EH (cell line): ENCODE measurements around the gene ST6GALNAC1.

ENCODE experiments used
- DNase-seq: peaks from one replicate; pipeline ENCODE4 v3.0.0-alpha.2; 2015; ENCODE audit warnings: low read depth

Gene ST6GALNAC1, protein sequence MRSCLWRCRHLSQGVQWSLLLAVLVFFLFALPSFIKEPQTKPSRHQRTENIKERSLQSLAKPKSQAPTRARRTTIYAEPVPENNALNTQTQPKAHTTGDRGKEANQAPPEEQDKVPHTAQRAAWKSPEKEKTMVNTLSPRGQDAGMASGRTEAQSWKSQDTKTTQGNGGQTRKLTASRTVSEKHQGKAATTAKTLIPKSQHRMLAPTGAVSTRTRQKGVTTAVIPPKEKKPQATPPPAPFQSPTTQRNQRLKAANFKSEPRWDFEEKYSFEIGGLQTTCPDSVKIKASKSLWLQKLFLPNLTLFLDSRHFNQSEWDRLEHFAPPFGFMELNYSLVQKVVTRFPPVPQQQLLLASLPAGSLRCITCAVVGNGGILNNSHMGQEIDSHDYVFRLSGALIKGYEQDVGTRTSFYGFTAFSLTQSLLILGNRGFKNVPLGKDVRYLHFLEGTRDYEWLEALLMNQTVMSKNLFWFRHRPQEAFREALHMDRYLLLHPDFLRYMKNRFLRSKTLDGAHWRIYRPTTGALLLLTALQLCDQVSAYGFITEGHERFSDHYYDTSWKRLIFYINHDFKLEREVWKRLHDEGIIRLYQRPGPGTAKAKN

DNA sequence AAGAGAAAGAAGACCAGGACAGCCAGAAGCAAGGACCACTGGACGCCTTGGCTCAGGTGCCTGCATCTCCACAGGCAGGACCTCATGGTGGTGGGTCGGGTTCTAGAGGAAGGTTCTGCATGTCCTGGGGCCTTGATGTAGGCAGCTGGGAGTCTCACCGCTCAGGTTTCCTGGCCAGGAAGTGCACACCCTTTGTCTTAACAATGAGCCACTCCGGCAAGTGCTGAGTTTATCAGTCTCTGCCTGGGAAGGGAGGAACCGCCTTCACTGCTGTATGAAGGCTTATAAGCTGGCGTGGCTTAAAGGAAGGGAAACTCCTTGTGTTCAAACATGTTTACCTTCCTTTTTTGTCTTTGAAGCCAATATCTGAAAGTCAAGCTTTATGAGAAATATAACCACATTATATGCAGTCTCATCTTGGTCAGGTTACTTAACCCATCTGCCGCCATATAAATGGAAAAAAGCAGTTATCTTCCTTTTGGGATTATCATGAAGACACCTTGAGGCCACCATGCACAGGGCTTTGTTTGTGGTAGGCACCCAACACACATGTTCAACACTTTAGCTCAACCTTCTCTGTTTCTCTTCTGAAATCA, at the start of gene ST6GALNAC1:
Gene ST6GALNAC1 (minus strand): TSS at position 205 of the 596 bp plus-strand sequence. CDS start 119 bp downstream, at position 86.
- no peak for DNase-seq

DNA sequence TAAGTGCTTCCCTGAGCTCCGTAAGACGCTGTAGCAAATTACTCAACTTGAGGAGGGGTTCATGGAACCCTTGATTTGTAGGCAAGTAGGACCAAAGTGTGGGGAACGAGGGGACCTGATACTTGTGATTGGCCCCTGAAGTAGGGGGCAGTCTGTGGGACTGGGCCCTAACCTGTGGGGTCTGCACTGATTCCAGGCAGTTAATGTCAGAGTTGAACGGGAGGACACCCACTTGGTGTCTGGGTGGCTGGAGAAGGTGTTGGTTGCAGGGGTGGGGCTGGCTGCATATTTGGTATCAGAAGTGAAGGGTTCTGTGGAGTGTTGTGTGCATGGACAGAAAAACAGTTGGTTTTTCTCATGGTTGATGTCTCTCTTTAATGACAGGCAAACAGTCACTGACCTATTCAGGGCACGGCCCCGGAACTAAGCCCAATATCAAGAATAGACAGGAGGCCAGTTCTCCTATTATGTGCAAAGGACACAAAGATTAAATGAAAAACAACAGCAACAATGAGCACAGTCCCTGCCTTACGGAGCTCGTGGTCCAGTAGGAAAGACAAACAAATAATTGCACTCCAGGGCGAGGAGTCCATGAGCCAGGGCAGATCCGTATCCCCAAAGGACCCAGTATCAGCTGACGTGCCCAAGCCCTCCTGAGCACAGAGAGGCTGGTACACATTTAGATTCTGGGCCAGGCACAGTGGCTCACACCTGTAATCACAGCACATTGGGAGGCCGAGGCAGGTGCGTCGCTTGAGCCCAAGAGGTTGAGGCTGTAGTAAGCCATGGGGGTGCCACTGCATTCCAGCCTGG, 48.0 kb upstream of the ST6GALNAC1 start:
- DNase-seq = no peak

DNA sequence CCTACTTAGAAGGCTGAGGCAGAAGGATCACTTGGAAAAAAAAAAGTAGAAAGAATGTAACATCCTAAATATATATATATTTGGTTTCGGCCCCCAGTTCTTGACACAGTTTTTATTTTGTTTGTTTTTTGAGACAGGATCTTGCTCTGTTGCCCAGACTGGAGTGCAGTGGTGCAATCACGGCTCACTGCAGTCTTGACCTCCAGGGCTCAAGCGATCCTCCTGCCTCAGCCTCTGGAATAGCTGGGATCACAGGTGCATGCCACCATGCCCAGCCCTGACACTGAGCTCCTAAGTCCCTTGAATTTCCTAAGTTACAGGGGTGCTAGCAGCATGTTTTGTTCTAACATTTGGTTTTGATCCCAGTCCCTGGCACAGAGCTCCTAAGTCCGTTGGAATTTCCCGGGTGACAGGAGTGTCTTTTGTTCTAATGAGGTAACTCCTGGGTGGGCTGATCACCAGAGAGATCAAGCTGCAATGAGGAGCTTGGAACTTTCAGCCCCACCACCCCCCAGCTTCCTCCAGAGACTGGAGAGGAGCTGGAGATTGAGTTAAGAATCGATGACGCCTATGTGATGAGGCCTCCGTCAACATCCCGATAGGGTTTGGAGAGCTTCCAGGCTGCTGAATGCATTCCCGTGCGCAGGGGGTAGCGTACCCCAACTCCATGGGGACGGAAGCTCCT, 47.2 kb upstream of the ST6GALNAC1 start:
- DNase-seq = no peak

DNA sequence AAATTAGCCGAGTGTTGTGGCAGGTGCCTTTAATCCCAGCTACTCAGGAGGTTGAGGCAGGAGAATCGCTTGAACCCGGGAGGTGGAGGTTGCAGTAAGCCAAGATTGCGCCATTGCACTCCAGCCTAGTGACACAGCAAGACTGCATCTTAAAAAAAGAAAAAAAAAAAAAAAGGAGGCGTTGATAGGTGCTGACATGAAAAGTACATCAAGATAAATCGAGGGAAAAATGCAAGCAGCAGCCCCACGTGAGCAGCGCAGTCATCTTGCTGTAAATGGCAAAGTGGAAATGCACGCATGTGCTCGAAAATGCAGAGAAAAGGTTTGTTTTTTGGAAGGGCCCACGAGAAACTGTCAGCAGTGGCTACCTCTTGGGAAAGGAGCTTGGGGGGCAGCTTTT, 46.3 kb upstream of the ST6GALNAC1 start:
- DNase-seq = no peak

DNA sequence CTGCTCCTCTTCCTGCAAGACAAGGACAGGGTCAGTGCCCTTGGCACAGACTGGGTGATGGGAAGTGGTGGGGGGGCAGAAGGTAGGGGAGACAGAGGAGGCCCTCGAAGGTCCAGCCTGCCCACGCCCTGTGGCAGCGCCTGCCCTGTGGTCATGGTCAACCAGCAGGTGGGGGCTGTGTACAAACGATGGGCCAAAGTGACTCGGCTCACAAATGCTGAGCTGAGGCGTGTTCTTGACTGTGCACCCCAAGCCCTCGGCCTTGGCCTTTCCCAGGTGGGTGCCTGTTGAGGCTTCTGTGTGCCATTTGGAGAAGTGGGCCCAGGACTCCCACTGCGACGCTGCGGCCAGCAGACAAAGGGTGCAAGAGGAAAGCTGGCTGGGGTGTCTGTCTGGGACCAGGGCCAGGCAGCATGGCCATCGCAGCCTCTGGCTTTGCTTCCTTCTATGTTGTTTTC, 44.6 kb upstream of the ST6GALNAC1 start:
- peak; percentile 47 for DNase-seq

DNA sequence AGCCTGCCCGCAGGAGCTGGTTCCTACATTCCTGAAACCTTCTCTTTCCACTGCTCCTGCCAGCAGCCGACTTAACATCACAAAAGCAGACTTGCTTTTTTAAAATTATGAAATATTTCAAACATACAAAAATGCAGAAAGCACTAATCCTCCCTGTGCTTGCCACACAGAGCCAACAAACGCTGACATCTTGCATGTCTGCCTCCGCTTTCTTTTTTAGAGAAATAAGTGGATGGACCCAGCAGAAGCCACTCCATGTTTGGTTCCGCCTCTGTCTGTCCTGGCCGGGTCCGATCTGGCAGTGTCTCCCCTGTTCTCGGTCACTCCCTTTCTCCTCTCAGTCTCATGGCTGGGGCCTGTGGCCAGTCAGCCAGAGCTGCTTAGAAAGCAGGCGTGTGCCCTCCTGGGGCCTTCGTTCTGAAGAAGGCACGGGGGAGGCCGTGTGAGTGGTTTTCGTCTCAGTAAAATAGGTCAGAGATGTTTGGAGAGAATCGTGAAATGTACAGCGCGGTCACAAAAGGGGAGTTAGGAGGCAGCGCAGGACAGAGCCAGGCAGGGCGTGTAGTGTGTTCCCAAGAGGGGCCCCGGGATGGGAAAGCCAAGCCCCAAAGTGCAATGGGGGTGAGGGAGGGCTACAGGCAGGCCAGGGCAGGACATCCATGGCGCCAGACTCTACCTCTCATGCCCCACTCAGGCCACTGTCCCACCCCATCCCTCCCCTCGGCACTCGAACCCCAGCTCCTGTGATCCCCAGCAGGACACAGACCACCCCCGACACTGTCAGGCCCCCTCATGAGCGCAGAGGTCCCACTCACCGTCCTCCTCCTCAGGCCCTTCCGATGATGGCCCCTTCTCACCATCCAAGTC, 44.0 kb upstream of the ST6GALNAC1 start:
- no peak for DNase-seq

DNA sequence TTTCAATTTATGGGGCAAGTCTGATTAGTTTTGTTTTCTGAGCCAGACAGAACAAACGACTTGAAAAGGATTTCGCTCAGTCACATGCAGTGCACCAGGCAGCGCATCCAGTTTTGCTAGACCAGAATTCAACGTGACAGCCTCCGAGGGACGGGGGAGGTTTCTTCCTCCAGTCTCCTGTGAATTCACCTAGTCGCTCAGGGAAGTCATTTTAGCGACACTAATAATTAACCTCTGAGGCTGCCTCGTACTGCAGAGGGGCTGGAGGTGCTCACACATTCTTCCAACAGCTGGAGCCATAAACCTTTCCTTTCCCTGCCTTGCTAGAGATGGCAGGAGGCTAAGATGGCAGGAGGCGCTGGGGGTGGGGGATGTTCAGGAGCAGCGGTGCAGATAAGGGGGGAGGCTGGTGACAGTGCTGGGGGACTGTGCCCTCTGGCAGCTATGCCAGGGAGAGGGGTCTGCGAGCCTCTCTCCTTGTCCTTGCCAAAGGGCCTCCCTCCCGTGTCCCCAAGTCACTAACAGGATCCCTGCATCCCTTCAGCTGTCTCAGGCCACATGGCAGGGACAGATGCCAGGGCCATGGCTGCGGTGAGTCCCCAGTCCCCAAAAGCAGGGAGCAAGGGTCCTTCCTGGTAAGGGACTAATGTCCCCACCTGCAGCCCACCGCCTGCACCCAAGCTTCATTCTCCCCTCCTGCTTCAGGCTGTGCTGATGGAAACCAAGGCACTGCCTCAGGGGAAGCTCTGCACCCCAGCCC, 43.2 kb upstream of the ST6GALNAC1 start:
- no peak for DNase-seq

DNA sequence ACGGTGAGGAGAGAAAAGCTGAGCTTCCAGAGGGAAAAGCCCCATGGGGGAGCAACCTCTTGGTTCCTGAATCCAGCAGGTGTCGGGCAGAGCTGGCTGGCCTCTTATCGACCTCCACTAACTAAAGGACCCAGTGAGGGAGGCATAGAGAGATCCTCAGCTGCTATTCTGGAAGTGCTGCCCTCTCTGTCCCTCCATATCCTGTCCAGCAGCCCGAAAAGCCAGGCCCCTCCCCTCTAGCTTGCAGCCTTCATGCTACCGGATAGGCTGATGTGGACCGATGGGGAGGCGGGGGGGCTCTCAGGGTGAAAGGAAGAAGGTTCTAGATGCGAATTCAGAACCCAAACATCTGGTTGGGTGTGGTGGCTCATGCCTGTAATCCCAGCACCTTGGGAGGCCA, 42.3 kb upstream of the ST6GALNAC1 start:
- no peak for DNase-seq

DNA sequence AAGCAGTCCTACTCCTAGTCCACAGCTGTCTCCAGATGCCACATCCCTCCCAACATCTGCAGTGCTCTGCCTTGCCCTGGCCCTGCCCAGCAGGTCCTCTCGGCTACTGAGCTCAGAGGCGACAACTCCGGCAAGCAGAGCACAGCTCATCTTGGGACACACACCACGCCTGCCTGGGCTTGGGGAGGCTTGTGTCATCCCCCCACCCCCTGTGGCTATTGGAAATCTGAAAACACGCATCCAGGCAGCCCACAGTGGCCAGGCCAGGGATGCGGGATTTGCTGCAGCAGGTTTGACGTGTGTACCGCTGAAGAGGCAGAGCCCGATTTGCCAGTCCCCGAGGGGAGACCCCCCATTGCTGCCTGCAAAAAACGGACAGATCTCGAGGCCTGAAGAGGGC, 41.8 kb upstream of the ST6GALNAC1 start:
- no peak for DNase-seq

DNA sequence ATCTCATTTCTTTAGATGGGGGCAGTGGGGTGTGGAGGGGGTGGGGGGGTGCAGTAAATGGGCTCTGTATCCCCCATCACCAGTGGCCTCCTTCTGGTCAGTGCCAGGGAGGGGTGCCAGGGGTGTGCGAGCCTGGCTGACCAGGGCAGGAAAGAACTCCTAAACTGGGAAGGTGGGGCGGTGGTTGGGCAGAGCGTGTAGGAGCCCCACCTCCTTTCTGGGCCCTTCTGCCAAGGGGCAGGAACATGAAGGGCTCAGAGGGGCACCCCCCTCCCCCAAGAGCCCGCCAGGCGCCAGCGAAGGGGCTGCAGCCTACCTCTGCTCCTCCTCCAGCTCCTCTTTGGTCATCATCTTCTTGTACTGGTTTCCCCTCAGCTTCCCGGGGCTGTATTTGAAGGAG, 41.2 kb upstream of the ST6GALNAC1 start:
- DNase-seq = no peak

DNA sequence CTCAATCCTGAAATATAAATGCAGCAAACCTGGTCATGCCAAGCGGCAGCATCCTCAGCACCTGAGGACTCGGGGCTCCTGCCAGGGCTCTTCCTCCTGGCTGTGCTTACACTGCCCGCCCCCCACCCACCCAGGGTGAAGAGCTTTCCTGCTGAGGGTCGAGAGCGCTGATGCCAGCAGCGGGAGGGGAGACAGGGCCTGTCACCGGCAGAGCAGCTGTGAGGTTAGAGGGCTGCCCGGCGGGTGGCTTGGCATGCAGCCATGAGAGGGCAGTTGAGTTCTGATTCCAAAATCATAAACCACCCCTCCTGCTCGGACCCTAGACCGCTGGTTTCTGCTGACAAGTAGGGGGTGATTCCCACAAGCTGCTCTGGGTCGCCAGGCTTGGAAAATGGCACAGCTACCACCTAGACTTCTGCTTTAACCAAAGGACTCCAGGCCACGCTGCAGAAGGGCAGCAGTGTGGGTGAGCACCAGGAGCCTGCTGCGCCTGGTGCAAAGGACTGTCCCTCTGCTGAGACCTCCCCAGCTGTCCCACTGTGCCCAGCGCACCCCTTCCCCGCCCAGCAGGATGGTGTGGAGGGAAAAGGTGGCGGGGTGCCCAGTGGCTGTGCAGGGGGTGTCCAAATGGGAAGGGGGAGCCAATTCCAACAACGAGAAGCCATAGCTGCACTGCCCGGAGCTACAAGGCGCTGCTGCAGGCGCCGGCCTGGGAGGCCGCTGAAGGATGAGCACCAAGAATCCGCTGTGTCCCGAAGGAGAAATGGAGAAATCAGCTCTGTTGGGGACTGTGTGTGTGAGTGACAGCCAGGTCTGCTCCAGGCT, 40.6 kb upstream of the ST6GALNAC1 start:
- DNase-seq = no peak

DNA sequence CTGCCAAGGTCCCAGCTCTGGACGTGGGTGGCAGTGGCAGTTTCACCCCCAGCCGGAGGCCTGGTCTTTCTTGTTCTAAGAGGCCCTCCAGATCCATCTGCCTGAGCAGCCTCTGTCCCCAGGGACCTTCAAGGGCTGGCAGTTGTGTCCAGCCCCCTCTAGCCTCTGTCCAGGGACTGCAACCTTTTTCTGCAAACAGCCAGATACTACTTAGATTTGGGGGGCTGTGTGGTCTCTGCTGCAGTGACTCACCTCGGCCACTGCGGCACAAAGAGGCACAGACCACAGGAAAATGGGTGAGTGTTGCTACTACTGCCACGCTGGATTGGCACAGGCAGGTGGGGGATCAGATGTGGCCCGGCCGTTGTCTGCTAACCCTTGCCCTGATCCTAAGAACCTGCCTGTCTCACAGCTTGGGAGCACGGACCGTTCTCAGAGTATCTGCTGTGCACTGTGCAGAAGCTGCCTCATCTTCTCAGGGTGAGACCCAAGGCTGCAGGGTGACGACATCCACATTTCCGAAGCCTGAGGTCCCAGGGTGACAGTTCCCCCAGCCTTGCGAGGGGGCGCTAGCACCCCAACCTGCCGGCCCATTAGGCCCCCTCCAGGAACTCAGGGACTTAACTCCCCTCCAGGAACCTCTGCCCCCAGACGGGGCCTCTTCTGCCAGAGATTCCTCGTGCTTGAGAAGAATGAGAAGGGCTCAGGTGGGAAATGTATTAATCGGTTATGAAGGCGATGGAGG, 39.6 kb upstream of the ST6GALNAC1 start:
- no peak for DNase-seq

DNA sequence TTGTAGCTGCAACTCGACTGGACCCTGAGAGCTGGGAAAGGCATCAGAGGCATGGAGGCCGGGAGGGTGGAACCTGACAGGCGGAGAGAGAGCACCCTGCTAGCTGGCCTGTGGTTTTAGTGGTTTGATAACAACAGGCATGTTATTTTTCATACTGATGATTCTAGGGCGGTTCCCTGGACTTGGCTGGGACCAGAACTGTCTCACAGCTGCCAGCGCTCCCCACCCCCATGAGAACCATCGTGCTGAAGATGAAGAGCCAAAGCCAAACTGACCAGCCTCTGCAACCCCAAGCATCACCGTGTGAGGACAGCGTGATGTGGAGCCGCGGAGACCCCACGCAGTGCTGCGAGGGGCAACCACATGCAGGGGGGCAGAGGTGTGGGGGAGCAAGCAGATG, 38.7 kb upstream of the ST6GALNAC1 start:
- DNase-seq = peak; percentile 74

DNA sequence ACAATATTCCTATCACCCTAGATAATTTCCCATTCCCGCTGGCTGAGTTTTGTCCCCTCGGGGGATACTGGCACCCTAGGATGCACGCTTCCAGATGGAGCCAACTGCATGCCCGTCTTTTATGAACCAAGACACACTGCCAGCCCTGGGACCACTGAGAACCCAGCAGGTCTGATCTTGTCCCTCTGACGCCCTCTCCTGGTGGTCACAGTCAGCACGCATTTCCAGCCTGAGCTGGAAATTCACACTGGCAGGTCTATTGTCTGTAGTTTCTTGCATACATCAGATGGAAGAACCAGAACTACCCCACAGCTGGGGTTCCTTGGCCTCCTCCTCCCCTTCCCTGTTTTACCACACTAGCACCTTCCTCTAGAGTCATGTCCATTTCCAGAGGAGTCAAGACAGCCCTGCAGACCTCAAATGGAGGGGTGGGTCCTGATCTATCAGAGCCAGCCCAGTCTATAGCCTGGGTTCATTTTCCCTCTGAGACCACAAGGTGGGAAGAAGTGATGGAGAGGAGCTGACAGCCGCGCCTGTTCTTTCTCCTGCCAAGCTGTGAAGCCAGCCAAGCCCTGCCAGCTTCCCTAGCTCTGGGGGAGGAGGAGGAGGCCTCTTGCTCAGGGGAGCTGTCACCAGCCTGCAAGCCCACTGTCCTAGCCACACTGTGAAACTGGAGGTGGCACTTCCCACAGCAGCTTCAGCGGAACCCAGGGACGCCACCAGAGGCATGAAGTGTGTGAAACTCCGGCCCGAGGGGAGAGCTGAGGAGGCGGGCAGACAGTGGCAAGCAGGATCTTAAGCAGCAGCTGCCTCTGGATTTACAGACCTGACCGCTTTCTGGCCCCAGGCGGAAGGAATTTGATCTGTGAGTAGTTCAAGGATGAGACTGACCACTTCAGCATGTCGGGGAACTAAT, 37.9 kb upstream of the ST6GALNAC1 start:
- DNase-seq = peak; percentile 72

DNA sequence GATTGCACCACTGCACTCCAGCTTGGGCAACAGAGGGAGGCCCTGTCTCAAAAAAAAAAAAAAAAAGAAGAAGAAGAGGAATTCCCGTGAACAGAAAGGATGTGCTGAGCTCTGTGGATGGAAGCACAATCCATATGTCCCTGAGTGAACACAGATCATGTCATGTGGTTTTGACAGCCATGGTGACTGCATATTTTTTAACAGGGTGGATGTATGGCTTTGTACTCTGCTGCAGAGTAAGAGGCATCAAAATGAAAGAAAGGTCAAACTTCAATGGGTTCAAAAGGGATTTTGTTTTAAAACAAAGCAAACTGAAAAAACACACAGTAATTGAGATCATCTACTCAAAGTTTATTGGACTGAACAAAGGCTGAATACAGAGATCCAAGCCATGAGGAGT, 35.7 kb upstream of the ST6GALNAC1 start:
- DNase-seq = no peak

DNA sequence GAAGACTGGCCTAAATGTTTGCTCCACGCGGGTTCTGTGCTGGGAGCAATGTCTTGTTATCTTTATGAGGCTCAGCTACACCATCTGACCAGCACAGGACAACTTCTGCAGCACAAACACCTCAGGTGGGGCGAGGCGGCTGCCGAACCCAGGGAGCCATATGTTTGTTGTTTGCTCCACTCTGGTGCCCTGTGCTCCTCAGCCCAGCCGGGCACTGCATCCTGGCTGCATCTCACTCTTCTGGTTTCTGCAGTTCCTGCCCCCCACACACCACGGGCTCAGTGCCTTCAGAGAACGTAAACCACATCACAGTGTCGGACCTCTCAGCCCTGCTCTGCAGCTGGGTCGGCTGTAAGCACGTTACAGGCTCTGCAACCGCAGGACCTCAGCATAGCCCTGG, 34.8 kb upstream of the ST6GALNAC1 start:
- DNase-seq = no peak

DNA sequence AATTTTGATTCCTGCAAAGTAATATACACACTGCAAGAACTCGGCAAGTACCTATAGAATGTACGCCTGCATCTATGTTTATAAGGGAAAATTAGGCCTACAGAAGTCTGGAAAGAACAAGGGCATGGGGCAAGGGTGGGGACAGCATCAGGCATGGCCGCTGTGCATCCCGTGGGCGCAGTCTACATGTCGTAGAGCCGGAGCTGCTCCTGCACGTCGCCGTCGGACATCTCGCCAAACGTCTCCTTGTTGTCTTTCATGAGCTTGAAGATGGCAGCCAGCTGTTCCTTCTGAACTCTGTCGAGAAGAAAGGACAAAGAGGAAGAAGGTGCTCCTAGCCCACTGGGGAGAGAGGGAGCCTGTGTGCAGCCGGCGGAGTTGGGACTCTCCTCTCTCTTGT, 33.8 kb upstream of the ST6GALNAC1 start:
- no peak for DNase-seq
